ENCODE measurements around the gene SH3PXD2B.
"Not testable (repeated sequence)": the region's sequence is repeated elsewhere in the genome, so short reads cannot be mapped to it uniquely, and the experiment has no call there.

Gene SH3PXD2B

DNA sequence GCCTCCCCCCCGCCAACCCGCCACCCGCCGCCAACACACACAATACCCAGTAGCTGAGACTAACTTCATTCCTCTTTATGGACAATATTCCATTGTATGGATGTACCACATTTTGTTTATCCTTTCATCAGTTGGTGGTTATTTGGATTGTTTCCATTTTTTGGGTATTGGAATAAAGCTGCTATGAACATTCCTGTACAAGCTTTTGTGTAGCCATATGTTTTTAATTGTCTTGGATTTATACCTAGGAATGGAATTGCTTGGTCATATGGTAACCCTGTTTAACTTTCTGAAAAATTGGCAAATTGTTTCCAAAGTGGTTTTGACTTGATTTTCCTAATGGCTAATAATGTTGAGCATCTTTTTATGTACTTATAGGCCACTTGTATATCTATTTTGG is 165.9 kb downstream of the SH3PXD2B start:
- DNase-seq, result no peak

DNA sequence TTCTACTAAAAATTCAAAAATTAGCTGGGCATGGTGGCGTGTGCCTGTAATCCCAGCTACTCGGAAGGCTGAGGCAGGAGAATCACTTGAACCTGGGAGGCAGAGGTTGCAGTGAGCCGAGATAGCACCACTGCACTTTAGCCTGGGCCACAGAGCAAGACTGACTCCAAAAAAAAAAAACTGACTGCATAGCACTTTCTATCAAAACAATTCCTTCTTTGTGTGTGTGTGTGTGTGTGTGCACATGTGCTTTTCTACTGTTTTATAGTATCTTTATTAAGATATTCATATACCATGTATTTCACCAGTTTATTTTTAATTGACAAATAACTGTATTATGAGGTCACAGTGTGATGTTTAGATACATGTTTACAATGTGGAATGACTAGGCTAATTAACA is 167.2 kb downstream of the SH3PXD2B start:
- DNase-seq, result not testable (repeated sequence)

- DNase-seq, result no peak
Observed at GRCh38 chr5:172285226-172286143, 168.8 kb downstream of the SH3PXD2B start.

DNA sequence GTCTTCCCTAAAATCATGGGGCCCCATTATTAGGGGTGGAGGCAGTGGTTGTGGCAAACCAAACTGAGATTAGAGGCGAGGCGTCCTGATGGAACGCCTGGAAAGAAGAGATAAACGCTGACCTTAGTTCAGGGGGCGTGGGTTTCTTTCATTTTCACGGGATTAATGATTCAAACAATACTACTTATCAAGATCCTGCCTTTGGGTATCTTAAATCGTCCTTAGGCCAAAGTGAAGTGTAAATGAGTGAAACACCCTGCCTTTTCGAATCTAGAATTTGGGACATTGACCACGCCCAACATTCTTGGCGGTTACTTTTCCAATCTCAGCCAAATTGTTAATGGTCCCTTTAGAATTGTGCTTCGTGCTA is 169.7 kb downstream of the SH3PXD2B start:
- no peak for DNase-seq

GRCh38 chr5:172283862-172284610 is 170.3 kb downstream of the SH3PXD2B start:
- peak; percentile 42 for DNase-seq

GRCh38 chr5:172283020-172283861 is 171.1 kb downstream of the SH3PXD2B start, which contains the start of gene UBTD2:
Gene UBTD2, minus strand, starts transcription at chr5:172283764. Its CDS starts 99 bp downstream, at chr5:172283665.
- peak; percentile 37 for DNase-seq

DNA sequence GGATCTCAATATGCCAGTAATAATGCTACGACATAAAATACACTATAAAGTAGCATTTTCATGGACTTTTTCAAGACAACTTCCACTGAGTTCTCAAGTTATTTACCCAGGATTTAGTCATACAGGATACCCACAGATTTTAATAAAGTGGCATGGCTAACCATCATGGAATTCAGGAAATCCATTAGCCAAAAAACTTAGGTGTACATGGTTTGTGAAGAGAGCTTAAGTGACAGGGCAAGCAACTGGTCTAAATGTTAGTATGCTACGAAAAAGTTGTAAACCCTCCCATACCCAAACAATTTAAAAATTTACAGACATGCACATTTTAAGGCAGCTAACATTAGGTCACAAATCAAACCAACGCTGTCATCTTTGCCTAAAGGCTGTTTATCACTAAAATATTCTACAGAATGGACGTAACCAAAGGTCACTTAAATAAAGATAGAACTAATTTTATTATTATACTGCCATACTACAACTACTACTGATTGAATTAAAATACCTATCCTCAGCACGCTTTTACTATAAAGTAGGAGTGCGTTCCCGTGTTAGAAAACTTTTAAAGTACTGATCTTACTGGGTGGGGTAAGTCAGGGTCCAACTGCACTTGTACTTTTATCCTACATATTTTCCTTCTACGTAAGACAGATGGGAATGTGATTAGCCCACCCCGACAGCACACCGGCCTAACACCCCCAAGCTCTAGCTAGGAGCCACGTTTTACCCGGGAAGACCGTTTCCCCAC is 171.9 kb downstream of the SH3PXD2B start:
- no peak for DNase-seq

- DNase-seq, result no peak
Observed at GRCh38 chr5:172281346-172281745, 173.0 kb downstream of the SH3PXD2B start.

GRCh38 chr5:172280929-172281328 is 173.4 kb downstream of the SH3PXD2B start:
- no peak for DNase-seq

- DNase-seq, result no peak
Observed at GRCh38 chr5:172280317-172280716, 174.0 kb downstream of the SH3PXD2B start.

DNA sequence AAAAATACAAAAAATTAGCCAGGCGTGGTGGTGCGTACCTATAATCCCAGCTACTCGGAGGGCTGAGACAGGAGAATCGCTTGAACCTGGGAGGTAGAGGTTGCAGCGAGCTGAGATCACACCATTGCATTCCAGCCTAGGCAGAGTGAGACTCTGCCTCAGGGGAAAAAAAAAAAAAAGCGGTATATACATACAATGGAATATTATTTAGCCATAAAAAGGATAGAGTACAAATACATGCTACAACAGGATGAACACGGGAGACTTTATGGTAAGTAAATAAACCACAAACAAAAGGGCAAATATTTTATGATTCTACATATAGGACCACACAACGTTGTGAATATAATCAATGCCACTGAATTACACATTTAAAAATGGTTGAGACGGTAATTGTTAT is 176.0 kb downstream of the SH3PXD2B start:
- no peak for DNase-seq

GRCh38 chr5:172276214-172276613 is 178.1 kb downstream of the SH3PXD2B start:
- no peak for DNase-seq

All from NCI-H2227 treated with DMSO at 0.1 percent for 48 hours (cell line).